Measurements from ENCODE around the gene BTBD19.
"Not testable (repeated sequence)": the region's sequence is repeated elsewhere in the genome, so short reads cannot be mapped to it uniquely, and the experiment has no call there.

Gene BTBD19

GRCh38 chr1:44808063-44808937 lies at the start of gene BTBD19:
Gene BTBD19, plus strand, starts transcription at chr1:44808523. Its CDS starts 298 bp downstream, at chr1:44808821.
- peak; percentile 91 for DNase-seq (ENCODE audit: low spot score)

GRCh38 chr1:44759077-44759476 lies 49.2 kb upstream of the BTBD19 start:
- DNase-seq (ENCODE audit: low spot score) = no peak

- DNase-seq (ENCODE audit: low spot score) = no peak
Measured at GRCh38 chr1:44760876-44761275, 47.4 kb upstream of the BTBD19 start.

GRCh38 chr1:44766421-44766820 lies 41.9 kb upstream of the BTBD19 start:
- not testable (repeated sequence) for DNase-seq (ENCODE audit: low spot score)

- peak; percentile 89 for DNase-seq (ENCODE audit: low spot score)
Measured at GRCh38 chr1:44775078-44775929, 33.0 kb upstream of the BTBD19 start, which contains the start of gene RPS8. Gene RPS8, plus strand, starts transcription at chr1:44775540. Its CDS starts 57 bp downstream, at chr1:44775597.

- no peak for DNase-seq (ENCODE audit: low spot score)
Measured at GRCh38 chr1:44775930-44776729, 32.2 kb upstream of the BTBD19 start.

GRCh38 chr1:44776730-44777068 lies 31.6 kb upstream of the BTBD19 start:
- no peak for DNase-seq (ENCODE audit: low spot score)

- no peak for DNase-seq (ENCODE audit: low spot score)
Measured at GRCh38 chr1:44777547-44777946, 30.8 kb upstream of the BTBD19 start.

- DNase-seq (ENCODE audit: low spot score) = no peak
Measured at GRCh38 chr1:44777969-44778635, 30.2 kb upstream of the BTBD19 start.

- DNase-seq (ENCODE audit: low spot score) = no peak
Measured at GRCh38 chr1:44778705-44779576, 29.4 kb upstream of the BTBD19 start.

GRCh38 chr1:44780583-44781121 lies 27.7 kb upstream of the BTBD19 start:
- DNase-seq (ENCODE audit: low spot score) = no peak

- no peak for DNase-seq (ENCODE audit: low spot score)
Measured at GRCh38 chr1:44783697-44784093, 24.6 kb upstream of the BTBD19 start.

- no peak for DNase-seq (ENCODE audit: low spot score)
Measured at GRCh38 chr1:44784094-44785028, 24.0 kb upstream of the BTBD19 start.

- DNase-seq (ENCODE audit: low spot score) = no peak
Measured at GRCh38 chr1:44785029-44785380, 23.3 kb upstream of the BTBD19 start.

- no peak for DNase-seq (ENCODE audit: low spot score)
Measured at GRCh38 chr1:44785501-44786137, 22.7 kb upstream of the BTBD19 start.

GRCh38 chr1:44786138-44786840 lies 22.0 kb upstream of the BTBD19 start:
- DNase-seq (ENCODE audit: low spot score) = peak; percentile 46

GRCh38 chr1:44786841-44787426 lies 21.4 kb upstream of the BTBD19 start:
- no peak for DNase-seq (ENCODE audit: low spot score)

GRCh38 chr1:44787506-44787905 lies 20.8 kb upstream of the BTBD19 start:
- no peak for DNase-seq (ENCODE audit: low spot score)
